Endothelial cell of umbilical vein (primary cell): ENCODE data around the gene CAT.

ENCODE experiments used
- JUN ChIP-seq: IDR thresholded peaks from 2 replicates; pipeline ENCODE4 v1.6.1; 2011; ENCODE audit warnings: borderline replicate concordance, low read depth; ENCODE audit not compliant: insufficient read length, insufficient read depth
- POLR2A ChIP-seq: IDR thresholded peaks from 2 replicates; pipeline ENCODE4 v1.6.1; 2012; ENCODE audit warnings: low read depth, mild to moderate bottlenecking, control low read depth, low read length

GRCh38 chr11:34397120-34397519 lies 41.6 kb upstream of the CAT start:
- TF ChIP-seq POLR2A (no peak), JUN (no peak)
